ENCODE measurements around the gene TTC39B. TPM values are rescaled to one million over a fixed set of nuclear protein-coding genes. Genes with fewer than 3 reads are reported as not detected.
A peak's percentile ranks its signal among the peaks of the same experiment; 100 is the strongest.

TTC39B gene
- total RNA-seq, 6 experiments from 2014 or later = 4.6 to 6.1 (median 5.8) TPM

GRCh38 chr9:15349892-15350761 lies 43.1 kb upstream of the TTC39B start:
- peaks cover 9% of the 10 kb centered on the region for H3K27me3 Mint-ChIP-seq (ENCODE audit: insufficient read depth)
- H3K27ac Mint-ChIP-seq = no peak overlapping the region
- DNase-seq = peak; percentile 18
- no peaks in the 10 kb centered on the region; the same call in 1 of the 2 replicates for H3K9me3 Mint-ChIP-seq
- no peak for TF ChIP-seq CTCF (IDR thresholded peaks at IDR 0.05)
- no peak overlapping the region for H3K4me3 Mint-ChIP-seq
- no peaks in the 10 kb centered on the region for H3K36me3 Mint-ChIP-seq (ENCODE audit: low read depth)
- no peaks in the 10 kb centered on the region for H3K4me1 Mint-ChIP-seq (ENCODE audit: low read depth)

- Mint-ChIP-seq H3K27me3 (ENCODE audit: insufficient read depth) (peaks cover 4% of the 10 kb centered on the region), H3K27ac (no peak overlapping the region), H3K9me3 (no peaks in the 10 kb centered on the region), H3K4me3 (no peak overlapping the region), H3K36me3 (ENCODE audit: low read depth) (no peaks in the 10 kb centered on the region), H3K4me1 (ENCODE audit: low read depth) (no peaks in the 10 kb centered on the region)
- DNase-seq = no peak
- TF ChIP-seq CTCF (IDR thresholded peaks at IDR 0.05) = no peak
Measured at GRCh38 chr9:15346837-15347236, 39.8 kb upstream of the TTC39B start.

- Mint-ChIP-seq H3K4me3 (no peak overlapping the region), H3K9me3 (no peaks in the 10 kb centered on the region), H3K36me3 (ENCODE audit: low read depth) (no peaks in the 10 kb centered on the region), H3K27ac (no peak overlapping the region), H3K4me1 (ENCODE audit: low read depth) (no peaks in the 10 kb centered on the region), H3K27me3 (ENCODE audit: insufficient read depth) (peaks cover 4% of the 10 kb centered on the region)
- TF ChIP-seq CTCF (IDR thresholded peaks at IDR 0.05) = no peak
- no peak for DNase-seq
Measured at GRCh38 chr9:15344191-15344590, 37.2 kb upstream of the TTC39B start.

- H3K4me1 Mint-ChIP-seq (ENCODE audit: low read depth) = no peaks in the 10 kb centered on the region
- no peaks in the 10 kb centered on the region for H3K36me3 Mint-ChIP-seq (ENCODE audit: low read depth)
- peaks cover 11% of the 10 kb centered on the region for H3K27me3 Mint-ChIP-seq (ENCODE audit: insufficient read depth)
- no peak for TF ChIP-seq CTCF (IDR thresholded peaks at IDR 0.05)
- no peak overlapping the region for H3K27ac Mint-ChIP-seq
- no peak for DNase-seq
- no peaks in the 10 kb centered on the region for H3K9me3 Mint-ChIP-seq
- H3K4me3 Mint-ChIP-seq = no peak overlapping the region
Measured at GRCh38 chr9:15333376-15333881, 26.4 kb upstream of the TTC39B start.

GRCh38 chr9:15332939-15333338 lies 25.9 kb upstream of the TTC39B start:
- peaks cover 11% of the 10 kb centered on the region for H3K27me3 Mint-ChIP-seq (ENCODE audit: insufficient read depth)
- TF ChIP-seq CTCF (IDR thresholded peaks at IDR 0.05) = no peak
- DNase-seq = no peak
- H3K27ac Mint-ChIP-seq = no peak overlapping the region
- no peaks in the 10 kb centered on the region for H3K9me3 Mint-ChIP-seq
- no peaks in the 10 kb centered on the region for H3K4me1 Mint-ChIP-seq (ENCODE audit: low read depth)
- no peak overlapping the region for H3K4me3 Mint-ChIP-seq
- no peaks in the 10 kb centered on the region for H3K36me3 Mint-ChIP-seq (ENCODE audit: low read depth)

Measured in HFFc6 (cell line).